Testis (tissue), 2 donors: ENCODE data around the gene TRIP11.

Experiments
- CTCF ChIP-seq, 3 experiments: fragments of 450-650 bp in 2 of 3; fragments of 200-600 bp in 1 of 3; sonication (generic) in 1 of 3; IDR thresholded peaks; one replicate each; pipeline ENCODE4 v1.5.1; 2016 to 2019; ENCODE audit warnings: antibody characterized with exemption in 3 of 3, mild to moderate bottlenecking in 2 of 3, moderate library complexity in 1 of 3
- POLR2A ChIP-seq: fragments of 450-650 bp; IDR thresholded peaks from one replicate; pipeline ENCODE4 v1.6.1; 2017; ENCODE audit warnings: antibody characterized with exemption, mild to moderate bottlenecking, moderate library complexity

DNA sequence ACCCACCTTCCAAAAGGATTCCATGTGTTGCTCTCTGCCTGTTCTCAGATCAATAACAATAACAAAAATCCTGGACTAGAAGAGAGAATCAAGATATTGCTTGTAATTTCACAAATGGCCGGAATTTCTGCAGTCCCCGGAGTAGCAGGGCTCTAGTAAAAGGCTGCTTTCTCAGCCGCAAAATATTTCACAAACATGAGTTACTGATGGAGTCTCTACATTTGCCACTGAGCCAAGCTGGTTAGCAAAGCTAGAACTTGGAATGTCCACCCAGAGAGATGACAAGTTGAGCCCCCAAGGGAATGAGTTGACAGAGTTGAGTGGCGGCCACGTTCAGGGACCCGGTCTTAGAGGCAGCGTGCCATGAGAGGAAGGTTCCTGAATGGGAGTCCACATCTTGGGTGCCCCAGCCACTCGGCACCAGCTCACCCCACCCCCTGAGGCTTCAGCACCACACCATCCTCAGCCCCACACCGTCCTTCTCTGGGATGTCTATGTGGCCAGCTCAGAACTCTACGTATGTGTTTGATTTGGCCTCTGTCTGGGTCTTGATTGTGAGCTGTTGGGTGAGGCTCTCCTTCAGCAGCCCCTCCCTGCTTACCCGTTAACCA lies 108.3 kb downstream of the TRIP11 start:
- no peak for TF ChIP-seq CTCF (IDR thresholded peaks at IDR 0.05)
- TF ChIP-seq POLR2A, result no peak
